ENCODE measurements around the gene STAT1. TPM values are rescaled to one million over a fixed set of nuclear protein-coding genes. Genes with fewer than 3 reads are reported as not detected.
"Not testable (repeated sequence)": the region's sequence is repeated elsewhere in the genome, so short reads cannot be mapped to it uniquely, and the experiment has no call there.

STAT1 gene
- polyA plus RNA-seq, 10 donors: 26.0 to 41.0 (median 35.8) TPM

GRCh38 chr2:191009541-191010374 is 4.2 kb downstream of the STAT1 start:
- DNase-seq: no peak

- DNase-seq: no peak
Observed at GRCh38 chr2:191008286-191008685, 5.7 kb downstream of the STAT1 start.

GRCh38 chr2:191006997-191007783 is 6.8 kb downstream of the STAT1 start:
- DNase-seq: no peak

GRCh38 chr2:191006297-191006696 is 7.7 kb downstream of the STAT1 start:
- DNase-seq: no peak

- DNase-seq: no peak
Observed at GRCh38 chr2:191003405-191004309, 10.3 kb downstream of the STAT1 start.

GRCh38 chr2:191001624-191002023 is 12.3 kb downstream of the STAT1 start:
- no peak for DNase-seq

- no peak for DNase-seq
Observed at GRCh38 chr2:191001032-191001431, 12.9 kb downstream of the STAT1 start.

- DNase-seq: no peak
Observed at GRCh38 chr2:190999949-191000665, 13.9 kb downstream of the STAT1 start.

GRCh38 chr2:190999058-190999457 is 14.9 kb downstream of the STAT1 start:
- no peak for DNase-seq

GRCh38 chr2:190997526-190998113 is 16.4 kb downstream of the STAT1 start:
- DNase-seq: no peak

- DNase-seq: no peak
Observed at GRCh38 chr2:190996947-190997346, 17.0 kb downstream of the STAT1 start.

- no peak for DNase-seq
Observed at GRCh38 chr2:190996338-190996946, 17.5 kb downstream of the STAT1 start.

GRCh38 chr2:190995315-190995714 is 18.7 kb downstream of the STAT1 start:
- DNase-seq: not testable (repeated sequence)

- no peak for DNase-seq
Observed at GRCh38 chr2:190994148-190994547, 19.8 kb downstream of the STAT1 start.

GRCh38 chr2:190993292-190993643 is 20.7 kb downstream of the STAT1 start:
- DNase-seq: no peak

GRCh38 chr2:190990132-190990531 is 23.8 kb downstream of the STAT1 start:
- no peak for DNase-seq

GRCh38 chr2:190988910-190989309 is 25.1 kb downstream of the STAT1 start:
- DNase-seq: no peak

GRCh38 chr2:190987938-190988337 is 26.0 kb downstream of the STAT1 start:
- DNase-seq: no peak

- no peak for DNase-seq
Observed at GRCh38 chr2:190987116-190987515, 26.9 kb downstream of the STAT1 start.

- DNase-seq: no peak
Observed at GRCh38 chr2:190986221-190986953, 27.6 kb downstream of the STAT1 start.

Measured in muscle of back (tissue), 11 donors.